Thymus (tissue), 14 donors: Measurements from ENCODE around the gene RPL10A. TPM values are rescaled to one million over a fixed set of nuclear protein-coding genes. Genes with fewer than 3 reads are reported as not detected.

Experiments used
- DNase-seq, 9 donors: peaks; one replicate each; pipeline ENCODE4 v3.0.0-alpha.2; 2013; ENCODE audit warnings: low spot score in 9 of 9, low read depth in 6 of 9, missing footprints in 1 of 9
- H3K27ac ChIP-seq, 2 donors: one replicate each; pipeline ENCODE4 v1.5.1; 2013; ENCODE audit warnings: control low read depth in 1 of 2, low read depth in 1 of 2, low read length in 1 of 2, mild to moderate bottlenecking in 1 of 2, moderate library complexity in 1 of 2
- H3K27me3 ChIP-seq, 2 donors: one replicate each; pipeline ENCODE4 v1.5.1; 2013; ENCODE audit warnings: low read length in 1 of 2; ENCODE audit not compliant: control insufficient read depth in 2 of 2, insufficient read depth in 1 of 2
- H3K36me3 ChIP-seq, 2 donors: one replicate each; pipeline ENCODE4 v1.5.1; 2013; ENCODE audit warnings: low read length in 1 of 2, mild to moderate bottlenecking in 1 of 2, moderate library complexity in 1 of 2; ENCODE audit not compliant: control insufficient read depth in 2 of 2, insufficient read depth in 2 of 2
- H3K4me1 ChIP-seq, 2 donors: one replicate each; pipeline ENCODE4 v1.5.1; 2013; ENCODE audit warnings: low read length in 2 of 2; ENCODE audit not compliant: control insufficient read depth in 2 of 2, insufficient read depth in 2 of 2
- H3K4me3 ChIP-seq, 2 donors: one replicate each; pipeline ENCODE4 v1.5.1; 2013; ENCODE audit warnings: low read length in 2 of 2, control low read depth in 1 of 2, mild to moderate bottlenecking in 1 of 2
- H3K9me3 ChIP-seq, 2 donors: one replicate each; pipeline ENCODE4 v1.5.1; 2013; ENCODE audit warnings: low read length in 1 of 2, mild to moderate bottlenecking in 1 of 2; ENCODE audit not compliant: control insufficient read depth in 2 of 2, insufficient read depth in 1 of 2
- WGBS: extraction: QIAGEN DNeasy Blood & Tissue Kit; methylation state at CpG from one replicate; pipeline ENCODE4 v1.1.7; 2013; 5-methylcytosine and 5-hydroxymethylcytosine counted together
- long read RNA-seq, 10 donors: transcript quantifications; one replicate each; lab custom pipeline, GENCODE V29; 2026
- polyA plus RNA-seq: library from polyadenylated mRNA; stranded (reverse); fragments of 200-250 nt; gene quantifications from one replicate; pipeline ENCODE4 v1.2.3, GENCODE V29; 2013
- total RNA-seq: library from RNA; stranded (reverse); fragments of 120-200 nt; gene quantifications from one replicate; pipeline ENCODE4 v1.2.4, GENCODE V29; 2013
- donor health status: healthy.

RPL10A gene
- total RNA-seq (2,373 TPM), polyA plus RNA-seq (1,878 TPM)
- long read RNA-seq, donor 1, transcript RPL10A-201 (6 exons, 716 nt), result major isoform, 76 of 95 reads
- long read RNA-seq, donor 1, partial matches to known transcripts, result 16 of 95 reads
- long read RNA-seq, donor 1, other reads (novel, unspliced or antisense), result 0 of 95 reads
- long read RNA-seq, donor 2, result 0 reads
- long read RNA-seq, donor 3, transcript RPL10A-204 (6 exons, 962 nt), result minor isoform, 10 of 1,982 reads
- long read RNA-seq, donor 3, transcript RPL10A-201 (6 exons, 716 nt), result major isoform, 1,186 of 1,982 reads
- long read RNA-seq, donor 3, transcript RPL10A-202 (5 exons, 1,063 nt), result minor isoform, 208 of 1,982 reads
- long read RNA-seq, donor 3, transcript RPL10A-203 (5 exons, 1,069 nt), result minor isoform, 9 of 1,982 reads
- long read RNA-seq, donor 3, partial matches to known transcripts, result 490 of 1,982 reads
- long read RNA-seq, donor 3, other reads (novel, unspliced or antisense), result 78 of 1,982 reads
- long read RNA-seq, donor 4, transcript RPL10A-203 (5 exons, 1,069 nt), result minor isoform, 8 of 646 reads
- long read RNA-seq, donor 4, transcript RPL10A-202 (5 exons, 1,063 nt), result minor isoform, 54 of 646 reads
- long read RNA-seq, donor 4, transcript RPL10A-201 (6 exons, 716 nt), result major isoform, 407 of 646 reads
- long read RNA-seq, donor 4, partial matches to known transcripts, result 153 of 646 reads
- long read RNA-seq, donor 4, other reads (novel, unspliced or antisense), result 20 of 646 reads
- long read RNA-seq, donor 5, transcript RPL10A-203 (5 exons, 1,069 nt), result minor isoform, 13 of 2,825 reads
- long read RNA-seq, donor 5, transcript RPL10A-202 (5 exons, 1,063 nt), result minor isoform, 154 of 2,825 reads
- long read RNA-seq, donor 5, transcript RPL10A-201 (6 exons, 716 nt), result major isoform, 1,702 of 2,825 reads
- long read RNA-seq, donor 5, transcript RPL10A-204 (6 exons, 962 nt), result minor isoform, 8 of 2,825 reads
- long read RNA-seq, donor 5, partial matches to known transcripts, result 808 of 2,825 reads
- long read RNA-seq, donor 5, other reads (novel, unspliced or antisense), result 137 of 2,825 reads
- long read RNA-seq, donor 6, transcript RPL10A-203 (5 exons, 1,069 nt), result minor isoform, 5 of 786 reads
- long read RNA-seq, donor 6, transcript RPL10A-202 (5 exons, 1,063 nt), result minor isoform, 51 of 786 reads
- long read RNA-seq, donor 6, transcript RPL10A-201 (6 exons, 716 nt), result major isoform, 572 of 786 reads
- long read RNA-seq, donor 6, partial matches to known transcripts, result 109 of 786 reads
- long read RNA-seq, donor 6, other reads (novel, unspliced or antisense), result 46 of 786 reads
- long read RNA-seq, donor 7, transcript RPL10A-202 (5 exons, 1,063 nt), result minor isoform, 66 of 1,054 reads
- long read RNA-seq, donor 7, transcript RPL10A-203 (5 exons, 1,069 nt), result minor isoform, 7 of 1,054 reads
- long read RNA-seq, donor 7, transcript RPL10A-201 (6 exons, 716 nt), result major isoform, 745 of 1,054 reads
- long read RNA-seq, donor 7, transcript RPL10A-204 (6 exons, 962 nt), result minor isoform, 7 of 1,054 reads
- long read RNA-seq, donor 7, partial matches to known transcripts, result 173 of 1,054 reads
- long read RNA-seq, donor 7, other reads (novel, unspliced or antisense), result 55 of 1,054 reads
- long read RNA-seq, donor 8, transcript RPL10A-202 (5 exons, 1,063 nt), result minor isoform, 35 of 471 reads
- long read RNA-seq, donor 8, transcript RPL10A-201 (6 exons, 716 nt), result major isoform, 387 of 471 reads
- long read RNA-seq, donor 8, partial matches to known transcripts, result 24 of 471 reads
- long read RNA-seq, donor 8, other reads (novel, unspliced or antisense), result 19 of 471 reads
- long read RNA-seq, donor 9, transcript RPL10A-201 (6 exons, 716 nt), result major isoform, 458 of 716 reads
- long read RNA-seq, donor 9, transcript RPL10A-202 (5 exons, 1,063 nt), result minor isoform, 91 of 716 reads
- long read RNA-seq, donor 9, partial matches to known transcripts, result 133 of 716 reads
- long read RNA-seq, donor 9, other reads (novel, unspliced or antisense), result 28 of 716 reads
- long read RNA-seq, donor 10, transcript RPL10A-201 (6 exons, 716 nt), result major isoform, 606 of 833 reads
- long read RNA-seq, donor 10, transcript RPL10A-203 (5 exons, 1,069 nt), result minor isoform, 5 of 833 reads
- long read RNA-seq, donor 10, transcript RPL10A-202 (5 exons, 1,063 nt), result minor isoform, 51 of 833 reads
- long read RNA-seq, donor 10, partial matches to known transcripts, result 128 of 833 reads
- long read RNA-seq, donor 10, other reads (novel, unspliced or antisense), result 39 of 833 reads

DNA sequence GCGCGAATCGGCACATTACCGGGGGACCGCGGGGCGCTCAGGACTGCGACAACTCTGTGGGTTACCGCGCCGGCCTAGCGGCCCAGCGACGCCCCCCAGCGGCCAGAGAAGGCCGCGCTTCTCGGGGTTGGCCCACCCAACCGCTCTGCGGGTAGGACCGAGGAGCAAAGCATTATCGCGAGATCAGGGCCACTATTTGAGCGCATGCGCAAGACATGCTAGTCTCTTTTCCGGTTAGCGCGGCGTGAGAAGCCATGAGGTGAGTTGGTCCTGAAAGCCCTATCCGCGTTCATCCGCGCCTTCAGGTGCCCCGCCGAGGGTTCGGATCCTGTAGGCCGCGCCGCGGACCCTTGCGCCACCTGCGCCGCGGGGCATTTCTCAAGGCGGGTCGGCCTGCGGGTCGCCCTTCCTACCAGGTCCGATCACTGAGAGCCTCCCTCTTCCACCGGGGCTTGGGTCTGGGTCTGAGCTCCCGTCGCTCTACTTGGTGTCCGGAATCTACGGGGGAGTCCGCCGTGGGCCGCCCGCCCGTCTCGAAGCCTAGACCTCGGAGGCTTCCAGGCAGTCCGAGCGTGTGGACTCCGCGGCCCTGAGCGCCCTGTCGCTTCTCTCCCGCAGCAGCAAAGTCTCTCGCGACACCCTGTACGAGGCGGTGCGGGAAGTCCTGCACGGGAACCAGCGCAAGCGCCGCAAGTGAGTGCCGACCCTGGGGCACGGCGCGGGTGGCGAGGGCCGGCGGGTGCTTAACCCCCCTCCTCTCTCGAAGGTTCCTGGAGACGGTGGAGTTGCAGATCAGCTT lies at the start of gene RPL10A:
RPL10A (plus strand) TSS at position 221 of the 799 bp plus-strand sequence; CDS start at position 255, 34 bp downstream.
- H3K27me3 ChIP-seq, result no peaks in the 10 kb centered on the region
- H3K36me3 ChIP-seq, result peaks cover 34 to 46% of the 10 kb centered on the region in 2 donors
- peak; percentile 94 to 99 (median 98) for DNase-seq
- H3K4me1 ChIP-seq, result peaks cover 9 to 27% of the 10 kb centered on the region in 2 donors
- H3K4me3 ChIP-seq, result peak within 1 kb of the TSS; percentile 71 to 89
- H3K27ac ChIP-seq, result peak within 1 kb of the TSS; percentile 91 to 94
- peaks cover 0 to 3% of the 10 kb centered on the region in 2 donors for H3K9me3 ChIP-seq
- under 1% methylated on average over 86 of the region's 86 CpGs for WGBS

- peaks cover 14 to 27% of the 10 kb centered on the region in 2 donors for H3K36me3 ChIP-seq
- H3K4me1 ChIP-seq, result peaks cover 19 to 30% of the 10 kb centered on the region in 2 donors
- WGBS, result 64% methylated on average over 5 of the region's 5 CpGs
Observed at GRCh38 chr6:35419417-35419816, 48.8 kb upstream of the RPL10A start.

GRCh38 chr6:35419961-35420360 lies 48.2 kb upstream of the RPL10A start:
- Histone ChIP-seq H3K27me3 (no peaks in the 10 kb centered on the region), H3K36me3 (peaks cover 18 to 29% of the 10 kb centered on the region in 2 donors), H3K4me1 (peaks cover 19 to 26% of the 10 kb centered on the region in 2 donors), H3K27ac (peak overlapping the region in 1 of 2 donors; percentile 27), H3K9me3 (no peaks in the 10 kb centered on the region), H3K4me3 (no peak overlapping the region)
- WGBS, result 98% methylated on average over 14 of the region's 14 CpGs
- no peak for DNase-seq

More at GRCh38 chr6:35419417-35419816, 48.8 kb upstream of the RPL10A start:
- Histone ChIP-seq H3K27me3 (no peaks in the 10 kb centered on the region), H3K27ac (peak overlapping the region in 1 of 2 donors; percentile 57), H3K4me3 (no peak overlapping the region), H3K9me3 (no peaks in the 10 kb centered on the region)
- DNase-seq, result peak in 8 of 9 donors; percentile 45 to 85 (median 56)

- Histone ChIP-seq H3K9me3 (peaks cover 0 to 17% of the 10 kb centered on the region in 2 donors), H3K4me3 (no peak overlapping the region), H3K4me1 (peaks cover 0 to 2% of the 10 kb centered on the region in 2 donors), H3K27me3 (no peaks in the 10 kb centered on the region), H3K36me3 (peaks cover 20 to 41% of the 10 kb centered on the region in 2 donors), H3K27ac (no peak overlapping the region)
- DNase-seq, result no peak
- 94% methylated on average over 3 of the region's 3 CpGs for WGBS
Observed at GRCh38 chr6:35425284-35425683, 42.9 kb upstream of the RPL10A start.

DNA sequence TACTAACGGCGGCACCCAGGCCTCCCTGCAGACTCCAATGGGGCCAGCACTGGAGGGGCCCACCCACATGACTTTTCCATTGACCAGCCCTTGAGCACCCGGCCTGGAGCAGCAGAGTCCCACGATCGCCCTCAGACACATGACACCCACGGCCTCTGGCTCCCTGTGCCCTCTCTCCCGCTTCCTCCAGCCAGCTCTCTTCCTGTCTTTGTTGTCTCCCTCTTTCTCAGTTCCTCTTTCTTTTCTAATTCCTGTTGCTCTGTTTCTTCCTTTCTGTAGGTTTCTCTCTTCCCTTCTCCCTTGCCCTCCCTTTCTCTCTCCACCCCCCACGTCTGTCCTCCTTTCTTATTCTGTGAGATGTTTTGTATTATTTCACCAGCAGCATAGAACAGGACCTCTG lies 42.1 kb upstream of the RPL10A start:
- WGBS, result 58% methylated on average over 8 of the region's 8 CpGs
- peaks cover 19 to 41% of the 10 kb centered on the region in 2 donors for H3K36me3 ChIP-seq
- H3K27ac ChIP-seq, result no peak overlapping the region
- no peak overlapping the region for H3K4me3 ChIP-seq
- peaks cover 0 to 2% of the 10 kb centered on the region in 2 donors for H3K4me1 ChIP-seq
- DNase-seq, result no peak
- peaks cover 0 to 17% of the 10 kb centered on the region in 2 donors for H3K9me3 ChIP-seq
- H3K27me3 ChIP-seq, result no peaks in the 10 kb centered on the region

DNA sequence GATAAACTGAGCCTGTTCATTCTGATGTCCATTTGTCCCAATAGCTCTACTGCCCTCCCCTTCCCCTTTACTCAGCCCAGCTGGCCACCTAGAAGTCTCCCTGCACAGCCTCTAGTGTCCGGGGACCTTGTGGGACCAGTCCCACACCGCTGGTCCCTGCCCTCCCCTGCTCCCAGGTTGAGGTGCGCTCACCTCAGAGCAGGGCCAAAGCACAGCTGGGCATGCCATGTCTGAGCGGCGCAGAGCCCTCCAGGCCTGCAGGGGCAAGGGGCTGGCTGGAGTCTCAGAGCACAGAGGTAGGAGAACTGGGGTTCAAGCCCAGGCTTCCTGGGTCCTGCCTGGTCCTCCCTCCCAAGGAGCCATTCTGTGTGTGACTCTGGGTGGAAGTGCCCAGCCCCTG lies 40.8 kb upstream of the RPL10A start:
- peaks cover 15 to 34% of the 10 kb centered on the region in 2 donors for H3K36me3 ChIP-seq
- WGBS, result 97% methylated on average over 5 of the region's 5 CpGs
- no peak for DNase-seq

DNA sequence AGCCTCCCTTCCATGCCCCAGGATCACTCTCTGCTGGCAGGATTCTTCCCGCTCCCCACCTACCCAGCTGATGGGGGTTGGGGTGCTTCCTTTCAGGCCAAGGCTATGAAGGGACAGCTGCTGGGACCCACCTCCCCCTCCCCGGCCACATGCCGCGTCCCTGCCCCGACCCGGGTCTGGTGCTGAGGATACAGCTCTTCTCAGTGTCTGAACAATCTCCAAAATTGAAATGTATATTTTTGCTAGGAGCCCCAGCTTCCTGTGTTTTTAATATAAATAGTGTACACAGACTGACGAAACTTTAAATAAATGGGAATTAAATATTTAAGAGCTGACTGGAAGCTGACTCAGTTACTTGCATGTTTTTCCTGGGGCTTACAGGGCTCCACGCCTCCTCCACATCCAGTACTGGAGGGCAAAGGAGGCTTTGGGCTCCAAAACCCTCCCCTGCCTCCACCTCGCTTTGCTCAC lies 40.3 kb upstream of the RPL10A start:
- no peak for DNase-seq
- Histone ChIP-seq H3K36me3 (peaks cover 12 to 34% of the 10 kb centered on the region in 2 donors), H3K27me3 (no peaks in the 10 kb centered on the region), H3K4me1 (no peaks in the 10 kb centered on the region), H3K9me3 (peaks cover 0 to 17% of the 10 kb centered on the region in 2 donors), H3K4me3 (no peak overlapping the region), H3K27ac (no peak overlapping the region)
- 85% methylated on average over 9 of the region's 9 CpGs for WGBS

More for the DNA sequence above, 40.8 kb upstream of the RPL10A start:
- H3K4me1 ChIP-seq, result no peaks in the 10 kb centered on the region
- H3K27ac ChIP-seq, result no peak overlapping the region
- peaks cover 0 to 17% of the 10 kb centered on the region in 2 donors for H3K9me3 ChIP-seq
- H3K27me3 ChIP-seq, result no peaks in the 10 kb centered on the region
- H3K4me3 ChIP-seq, result no peak overlapping the region
